Tibial artery (tissue), 4 donors: ENCODE data around the gene SORCS3.

Experiments used
- DNase-seq, 2 donors: peaks; one replicate each; pipeline ENCODE4 v3.0.0-alpha.2; 2019
- H3K27ac ChIP-seq, 2 donors: fragments of 200-600 bp; sonication (generic) in 1 of 2; 1 replicate in 1 of 2; 2 replicates in 1 of 2; pipeline ENCODE4 v1.5.1; 2018 to 2019; ENCODE audit warnings: mild to moderate bottlenecking in 1 of 2
- H3K27me3 ChIP-seq, 2 donors: fragments of 200-600 bp; sonication (generic) in 1 of 2; one replicate each; pipeline versions ENCODE4 v1.5.1 to v1.6.0; 2016 to 2019
- H3K36me3 ChIP-seq, 3 donors: fragments of 200-600 bp; sonication (generic) in 2 of 3; one replicate each; pipeline ENCODE4 v1.5.1; 2016 to 2019; ENCODE audit warnings: mild to moderate bottlenecking in 2 of 3
- H3K4me1 ChIP-seq, 4 donors: fragments of 200-600 bp; sonication (generic) in 2 of 4; 1 replicate in 3 of 4; 2 replicates in 1 of 4; pipeline ENCODE4 v1.5.1; 2016 to 2019
- H3K4me3 ChIP-seq, 2 donors: fragments of 200-600 bp; sonication (generic) in 1 of 2; 1 replicate in 1 of 2; 2 replicates in 1 of 2; pipeline ENCODE4 v1.5.1; 2018 to 2019; ENCODE audit warnings: mild to moderate bottlenecking in 2 of 2
- H3K9me3 ChIP-seq, 3 donors: fragments of 200-600 bp; sonication (generic) in 1 of 3; one replicate each; pipeline ENCODE4 v1.5.1; 2016 to 2019
- intact Hi-C: fragments of 100-400 bp; cut with DNase I; formaldehyde crosslinking; loops from one replicate; pipeline ENCODE4 v1.15.0; 2023; ENCODE audit warnings: low total_unique reads
- TF ChIP-seq, protein P1 (sequence below), 2 experiments: fragments of 200-600 bp in 1 of 2; fragments of 450-650 bp in 1 of 2; IDR thresholded peaks; one replicate each; pipeline ENCODE4 v1.5.1; 2017 to 2019; ENCODE audit warnings: antibody characterized with exemption in 2 of 2, mild to moderate bottlenecking in 1 of 2, moderate library complexity in 1 of 2

SORCS3 gene

DNA sequence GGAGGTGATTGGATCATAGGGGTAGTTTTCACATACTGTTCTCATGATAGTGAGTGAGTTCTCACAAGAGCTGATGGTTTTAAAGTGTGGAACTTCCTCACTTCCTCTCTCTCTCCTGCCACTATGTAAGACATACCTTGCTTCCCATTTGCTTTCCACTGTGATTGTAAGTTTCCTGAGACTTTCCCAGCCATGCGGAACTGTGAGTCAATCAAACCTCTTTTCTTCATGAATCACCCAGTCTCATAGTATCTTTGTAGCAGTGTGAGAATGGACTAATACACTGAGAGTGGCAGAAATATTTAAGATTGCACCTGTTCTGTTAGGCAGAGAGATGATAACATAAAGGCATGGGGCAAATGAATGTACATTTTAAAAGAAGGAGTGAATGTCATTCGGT, 507.8 kb downstream of the SORCS3 start:
- TF ChIP-seq, protein P1, sequence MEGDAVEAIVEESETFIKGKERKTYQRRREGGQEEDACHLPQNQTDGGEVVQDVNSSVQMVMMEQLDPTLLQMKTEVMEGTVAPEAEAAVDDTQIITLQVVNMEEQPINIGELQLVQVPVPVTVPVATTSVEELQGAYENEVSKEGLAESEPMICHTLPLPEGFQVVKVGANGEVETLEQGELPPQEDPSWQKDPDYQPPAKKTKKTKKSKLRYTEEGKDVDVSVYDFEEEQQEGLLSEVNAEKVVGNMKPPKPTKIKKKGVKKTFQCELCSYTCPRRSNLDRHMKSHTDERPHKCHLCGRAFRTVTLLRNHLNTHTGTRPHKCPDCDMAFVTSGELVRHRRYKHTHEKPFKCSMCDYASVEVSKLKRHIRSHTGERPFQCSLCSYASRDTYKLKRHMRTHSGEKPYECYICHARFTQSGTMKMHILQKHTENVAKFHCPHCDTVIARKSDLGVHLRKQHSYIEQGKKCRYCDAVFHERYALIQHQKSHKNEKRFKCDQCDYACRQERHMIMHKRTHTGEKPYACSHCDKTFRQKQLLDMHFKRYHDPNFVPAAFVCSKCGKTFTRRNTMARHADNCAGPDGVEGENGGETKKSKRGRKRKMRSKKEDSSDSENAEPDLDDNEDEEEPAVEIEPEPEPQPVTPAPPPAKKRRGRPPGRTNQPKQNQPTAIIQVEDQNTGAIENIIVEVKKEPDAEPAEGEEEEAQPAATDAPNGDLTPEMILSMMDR (IDR thresholded peaks at IDR 0.05), result no peak

DNA sequence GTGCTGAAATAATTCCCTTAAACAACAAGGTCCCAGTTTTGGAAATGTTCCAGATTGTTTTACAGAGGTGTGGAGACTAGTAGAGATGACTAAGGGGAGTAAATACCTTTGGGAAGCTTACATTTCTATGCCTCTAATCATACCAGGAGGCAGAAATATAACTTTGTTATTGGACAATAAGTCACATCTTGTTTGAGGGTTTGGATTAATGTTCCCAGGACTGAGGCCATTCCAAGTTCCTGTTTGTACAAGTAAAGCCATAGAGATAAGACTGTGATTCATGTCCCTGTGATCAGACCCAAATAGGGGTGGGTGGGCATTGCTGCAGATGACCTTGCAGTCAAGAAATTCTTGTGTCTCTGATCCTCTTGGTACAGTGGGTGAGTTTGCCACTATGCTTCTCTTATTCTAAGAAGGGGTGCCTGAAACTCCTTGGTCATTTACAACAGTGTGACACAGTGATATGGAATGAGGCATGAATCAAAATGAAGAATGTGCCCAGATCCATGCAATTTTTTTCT, 508.3 kb downstream of the SORCS3 start:
- Histone ChIP-seq H3K27ac (no peak overlapping the region), H3K4me3 (no peak overlapping the region), H3K4me1 (no peaks in the 10 kb centered on the region), H3K36me3 (no peaks in the 10 kb centered on the region), H3K27me3 (no peaks in the 10 kb centered on the region), H3K9me3 (no peaks in the 10 kb centered on the region)
- DNase-seq, result no peak
- intact Hi-C loops, result no loop called here
- TF ChIP-seq, protein P1 (IDR thresholded peaks at IDR 0.05), result no peak

More for the DNA sequence above, 507.8 kb downstream of the SORCS3 start:
- Histone ChIP-seq H3K4me3 (no peak overlapping the region), H3K9me3 (no peaks in the 10 kb centered on the region), H3K27me3 (no peaks in the 10 kb centered on the region), H3K4me1 (no peaks in the 10 kb centered on the region), H3K27ac (no peak overlapping the region), H3K36me3 (no peaks in the 10 kb centered on the region)
- no peak for DNase-seq
- intact Hi-C loops, result no loop called here

DNA sequence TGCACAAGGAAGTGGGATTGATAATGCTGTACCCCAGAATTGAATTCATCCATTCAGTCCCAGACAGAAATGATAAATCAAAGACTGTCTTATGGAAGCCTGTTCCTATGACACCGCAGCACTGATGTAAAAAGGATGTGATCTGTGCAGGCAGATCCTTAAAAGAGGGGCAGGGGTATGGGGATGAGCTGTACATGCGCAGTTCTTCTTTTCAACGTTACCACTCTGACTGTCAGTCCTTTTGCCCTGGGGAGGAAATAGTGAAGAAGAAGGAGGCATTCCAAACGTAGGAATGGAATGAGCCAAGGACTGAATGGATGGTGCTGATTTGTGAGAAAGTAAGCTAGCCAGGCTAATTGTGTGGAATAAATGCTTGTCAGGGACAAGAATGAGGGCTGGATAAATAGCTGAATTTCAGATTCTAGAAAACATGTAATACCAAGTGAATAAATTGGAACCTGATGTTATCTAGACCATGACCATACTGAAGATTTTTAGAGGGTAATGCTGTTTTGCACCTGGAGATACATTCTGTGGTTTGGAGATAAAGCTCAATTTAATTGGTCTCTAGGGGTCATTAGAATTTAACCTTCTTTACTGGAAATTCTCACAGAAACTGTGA, 509.3 kb downstream of the SORCS3 start:
- Histone ChIP-seq H3K4me3 (no peak overlapping the region), H3K4me1 (no peaks in the 10 kb centered on the region), H3K36me3 (no peaks in the 10 kb centered on the region), H3K9me3 (no peaks in the 10 kb centered on the region), H3K27me3 (no peaks in the 10 kb centered on the region), H3K27ac (no peak overlapping the region)
- intact Hi-C loops, result no loop called here
- TF ChIP-seq, protein P1 (IDR thresholded peaks at IDR 0.05), result no peak
- no peak for DNase-seq

DNA sequence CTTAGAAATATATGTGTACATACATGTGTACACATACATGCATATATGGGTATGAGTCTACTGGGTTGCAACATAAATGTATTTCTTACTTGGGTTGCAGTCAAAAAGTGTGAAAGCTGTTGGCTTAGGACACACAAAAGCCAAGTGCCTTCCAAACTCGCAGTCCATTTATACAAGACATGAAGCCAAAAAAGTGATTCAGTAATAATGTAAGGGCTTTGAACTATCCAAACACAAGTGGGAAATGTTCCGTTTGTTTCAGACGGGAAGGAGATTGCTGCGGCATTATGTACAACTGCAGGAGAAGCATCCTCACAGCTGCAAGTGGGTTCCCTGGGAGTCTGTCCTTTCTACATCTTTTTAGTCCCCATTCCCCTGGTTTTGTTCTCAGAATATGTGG, 513.6 kb downstream of the SORCS3 start:
- intact Hi-C loops, result no loop called here
- TF ChIP-seq, protein P1 (IDR thresholded peaks at IDR 0.05), result no peak
- no peaks in the 10 kb centered on the region for H3K4me1 ChIP-seq
- no peaks in the 10 kb centered on the region for H3K27me3 ChIP-seq
- H3K9me3 ChIP-seq, result no peaks in the 10 kb centered on the region
- H3K36me3 ChIP-seq, result no peaks in the 10 kb centered on the region
- no peak for DNase-seq
- no peak overlapping the region for H3K27ac ChIP-seq
- no peak overlapping the region for H3K4me3 ChIP-seq

DNA sequence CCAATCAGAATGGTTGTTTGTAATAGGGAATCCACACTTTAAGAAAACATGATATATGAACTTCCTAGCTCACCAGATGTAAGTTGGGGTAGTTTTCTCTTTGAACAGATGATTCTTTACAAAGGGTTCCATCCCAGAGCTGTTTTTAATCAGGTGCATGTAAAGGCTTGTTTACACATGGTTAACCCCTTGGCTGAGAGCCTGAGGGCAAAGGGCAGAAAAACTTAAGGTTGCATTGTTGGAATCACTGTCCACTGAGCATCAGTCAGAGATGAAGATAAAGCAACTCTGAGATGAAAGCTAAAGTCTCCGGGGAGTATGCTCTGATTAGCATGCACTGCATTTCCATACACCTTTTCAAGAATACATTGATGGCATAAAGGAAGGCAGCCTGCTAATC, 518.2 kb downstream of the SORCS3 start:
- TF ChIP-seq, protein P1 (IDR thresholded peaks at IDR 0.05), result no peak
- no peaks in the 10 kb centered on the region for H3K4me1 ChIP-seq
- DNase-seq, result no peak

More for the DNA sequence above, 518.2 kb downstream of the SORCS3 start:
- Histone ChIP-seq H3K9me3 (no peaks in the 10 kb centered on the region), H3K4me3 (no peak overlapping the region), H3K27ac (no peak overlapping the region), H3K27me3 (no peaks in the 10 kb centered on the region), H3K36me3 (no peaks in the 10 kb centered on the region)
- intact Hi-C loops, result no loop called here
